HG03354 (cell line): ENCODE measurements around the gene SEZ6L.

Experiments
- ATAC-seq: cut with Tn5 transposase; IDR thresholded peaks from one replicate; pipeline ENCODE4 v1.9.1; 2021; ENCODE audit warnings: mild to moderate bottlenecking; ENCODE audit not compliant: unreplicated experiment, poor library complexity, severe bottlenecking

Gene SEZ6L

DNA sequence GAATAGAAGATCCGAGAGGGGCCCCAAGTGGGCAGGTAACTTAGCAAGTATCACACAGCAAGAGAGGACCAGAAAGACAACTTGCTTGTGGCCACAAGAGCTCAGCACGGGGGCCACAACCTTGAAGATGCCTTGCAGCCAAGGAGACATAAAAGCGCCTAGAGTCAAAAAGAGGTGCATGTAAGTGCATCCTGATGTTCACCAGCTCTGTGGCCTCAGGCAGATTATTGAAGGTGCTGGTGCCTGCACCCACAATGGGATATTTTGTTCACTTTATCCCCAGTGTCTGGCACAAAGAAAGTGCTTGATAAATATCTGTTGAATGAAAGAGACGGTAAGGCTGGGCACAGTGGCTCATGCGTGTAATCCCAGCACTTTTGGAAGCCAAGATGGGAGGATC lies 153.8 kb downstream of the SEZ6L start:
- no peak for ATAC-seq

DNA sequence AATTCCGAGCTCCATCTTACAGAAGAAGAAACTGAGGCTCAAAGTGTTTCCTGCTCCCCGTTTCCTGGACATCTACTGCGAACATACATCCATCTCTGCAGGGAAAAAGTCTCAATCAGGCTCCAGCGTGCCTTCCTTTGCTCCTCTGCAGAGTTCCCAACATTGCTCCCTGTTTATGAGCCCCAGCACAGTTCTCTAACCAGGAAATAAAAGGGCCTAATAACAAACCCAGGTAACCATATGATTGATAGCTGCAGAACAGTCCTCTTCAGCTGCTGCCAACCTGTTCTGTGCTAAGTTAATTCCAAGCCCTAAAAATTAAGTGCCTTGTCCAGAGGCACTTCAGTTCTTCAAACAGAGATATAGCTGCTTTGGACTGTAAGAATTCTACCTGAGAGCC lies 154.9 kb downstream of the SEZ6L start:
- no peak for ATAC-seq

DNA sequence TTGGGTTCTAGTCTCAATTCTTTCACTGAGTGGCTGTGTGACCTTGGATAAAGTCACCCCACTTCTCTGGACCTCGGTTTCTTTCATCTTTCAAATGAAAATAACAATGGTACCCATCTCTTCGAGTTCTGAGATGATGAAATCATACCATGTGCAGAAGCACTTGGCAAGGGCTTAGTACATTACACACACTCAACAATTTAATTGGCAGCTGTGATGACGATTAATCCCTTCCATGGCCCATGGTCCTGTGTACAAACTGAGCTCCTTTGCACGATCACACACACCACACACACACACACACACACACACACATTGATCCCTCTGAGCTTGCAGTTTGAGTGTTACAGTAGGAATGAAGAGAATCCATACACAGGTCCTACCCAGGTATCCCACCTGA lies 156.4 kb downstream of the SEZ6L start:
- no peak for ATAC-seq

DNA sequence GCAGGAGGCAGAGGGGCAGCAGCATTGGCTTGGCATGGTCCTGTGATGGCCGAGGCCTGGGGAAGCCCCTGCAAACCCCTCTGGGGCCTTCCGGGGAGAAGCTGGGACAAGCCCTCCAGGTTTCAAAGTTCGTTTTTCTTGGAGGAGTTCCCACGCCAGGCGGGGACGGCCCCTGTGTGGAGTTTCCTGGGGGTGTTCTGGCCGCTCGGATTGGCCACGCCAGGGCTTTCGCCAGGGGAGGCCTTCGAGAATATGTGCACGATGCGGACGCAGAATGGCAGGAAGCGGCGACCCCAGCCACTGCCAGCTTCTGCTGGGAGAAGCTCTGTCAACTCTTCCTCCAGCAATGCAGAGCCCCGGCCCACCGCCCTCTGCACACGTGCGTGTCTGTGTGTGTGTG lies 157.5 kb downstream of the SEZ6L start:
- no peak for ATAC-seq

DNA sequence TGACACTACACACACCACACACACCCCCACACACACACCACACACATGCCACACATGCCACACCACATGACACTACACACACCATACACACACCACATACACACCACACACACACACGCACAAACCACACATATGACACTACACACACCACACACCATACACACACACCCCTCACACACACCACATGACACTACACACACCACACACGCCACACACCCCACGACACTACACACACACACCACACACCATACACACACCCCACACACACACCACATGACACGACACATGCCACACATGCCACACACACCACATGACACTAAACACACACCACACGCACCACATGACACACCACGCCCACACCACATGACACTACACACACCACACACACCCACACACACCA lies 158.0 kb downstream of the SEZ6L start:
- no peak for ATAC-seq

DNA sequence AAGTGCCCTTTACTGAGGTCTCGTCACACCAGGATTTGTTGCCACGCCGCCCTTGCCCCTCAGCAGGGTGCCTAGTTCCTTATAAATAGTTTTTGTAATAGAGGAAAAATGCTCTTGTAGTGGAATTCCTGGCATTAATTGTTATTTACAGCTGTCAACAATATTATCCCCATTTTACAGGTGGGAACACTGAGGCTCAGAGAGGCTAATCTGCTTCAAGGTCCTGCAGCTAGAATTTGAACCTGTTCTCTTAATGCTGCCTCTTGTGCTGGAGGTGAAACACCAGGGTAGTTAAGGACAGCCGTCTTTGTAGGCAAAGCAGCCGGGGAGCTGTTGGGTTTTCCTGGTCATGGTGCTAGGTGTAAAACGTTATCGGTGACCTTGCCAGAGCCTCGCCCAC lies 159.0 kb downstream of the SEZ6L start:
- no peak for ATAC-seq

DNA sequence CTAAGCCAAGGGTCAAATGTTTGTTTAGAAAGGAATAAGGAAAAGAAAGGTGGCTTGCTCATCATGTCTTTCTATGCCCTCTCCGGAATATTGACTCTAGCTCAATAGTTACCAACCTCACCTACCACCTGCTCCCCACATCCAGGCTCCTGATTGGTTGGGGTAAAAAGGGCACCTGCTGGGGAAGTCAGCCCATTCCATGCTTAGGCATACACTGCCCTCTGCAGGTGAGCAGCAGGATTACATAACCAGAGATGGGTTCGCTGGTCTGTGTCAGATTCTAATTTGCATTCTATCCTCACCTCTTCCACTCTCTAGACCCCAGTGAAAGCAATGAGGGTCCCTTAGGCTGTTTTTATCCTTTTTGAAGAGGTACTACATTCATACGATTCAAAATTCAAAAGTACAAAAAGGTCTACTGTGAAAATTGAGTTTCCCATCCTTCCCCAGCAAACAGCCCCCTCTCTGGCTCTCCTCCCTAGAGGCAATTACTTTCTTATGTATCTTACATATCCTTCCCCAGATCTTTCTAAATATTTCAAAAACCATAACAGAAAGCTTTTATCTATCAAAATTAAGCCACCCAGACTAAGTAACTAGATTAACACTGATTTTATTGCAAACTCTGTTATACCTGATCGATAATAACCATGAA lies 161.8 kb downstream of the SEZ6L start:
- ATAC-seq = no peak

DNA sequence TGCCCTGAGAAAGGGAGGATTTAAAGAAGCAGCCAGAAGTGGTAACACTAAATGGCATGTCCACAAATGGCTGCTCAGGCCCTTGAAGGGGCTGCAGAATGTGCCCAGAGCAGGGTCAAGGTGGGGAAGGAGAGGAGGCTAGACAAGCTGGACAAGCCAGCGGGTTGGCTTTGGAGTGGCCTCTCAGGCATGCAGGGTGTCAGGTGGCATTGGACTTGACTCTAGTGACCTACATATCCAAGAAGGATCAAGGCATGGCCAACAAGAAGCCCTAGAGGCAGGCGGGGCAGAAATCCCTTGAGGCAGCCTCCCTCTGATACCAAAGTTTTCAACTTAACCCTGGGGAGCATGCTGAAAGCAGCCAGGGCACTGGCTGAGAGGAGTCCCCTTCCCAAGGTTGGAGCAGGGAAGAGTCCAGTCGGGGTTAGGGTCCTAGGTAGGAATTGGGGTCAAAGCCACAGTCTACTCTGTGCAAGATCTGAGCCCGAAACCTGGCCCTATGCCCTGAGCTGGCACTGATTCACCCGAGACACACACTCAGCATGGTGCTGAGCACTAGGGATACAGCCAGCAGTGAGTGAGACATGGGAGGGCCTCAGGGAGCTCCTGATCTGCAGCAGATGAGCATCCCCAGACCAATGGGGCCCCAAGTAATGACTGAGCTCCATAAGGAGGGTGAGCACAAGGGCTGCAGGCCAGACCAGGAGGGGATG lies 164.0 kb downstream of the SEZ6L start:
- ATAC-seq = no peak

DNA sequence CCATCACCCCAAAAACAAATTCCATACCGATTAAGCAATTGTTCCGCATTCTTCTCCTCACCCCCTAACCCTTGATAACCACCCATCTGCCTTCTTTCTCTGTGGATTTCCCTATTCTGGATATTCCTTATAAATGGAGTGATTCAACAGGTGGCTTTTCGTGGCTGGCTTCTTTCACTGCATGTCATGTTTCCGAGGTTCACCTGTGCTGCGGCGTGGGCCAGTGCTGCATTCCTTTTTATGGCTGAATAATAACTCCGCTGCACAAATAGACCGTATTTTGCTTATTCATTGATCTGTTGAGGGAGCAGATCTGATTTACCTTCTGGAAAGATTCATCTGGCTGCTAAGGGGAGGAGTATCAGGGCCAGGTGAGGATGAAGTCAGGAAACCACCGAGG lies 165.0 kb downstream of the SEZ6L start:
- no peak for ATAC-seq

DNA sequence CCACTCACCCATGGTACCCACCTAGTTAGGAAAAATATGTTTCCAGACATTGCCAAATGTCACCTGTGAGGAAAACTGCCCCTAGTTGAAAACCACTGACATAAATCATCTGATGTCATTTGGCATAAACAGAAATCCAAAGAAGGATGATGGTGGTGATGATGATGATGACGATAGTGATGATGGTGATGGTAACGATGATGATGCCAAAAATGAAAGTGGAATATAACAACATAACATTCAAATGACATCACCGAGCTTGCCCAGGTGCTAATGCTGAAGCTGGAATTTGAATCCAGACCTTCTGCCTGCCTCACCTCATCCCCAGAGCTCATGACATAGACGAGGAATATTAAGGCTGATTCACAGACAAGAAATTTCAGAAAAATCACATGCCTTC lies 167.5 kb downstream of the SEZ6L start:
- ATAC-seq = no peak

DNA sequence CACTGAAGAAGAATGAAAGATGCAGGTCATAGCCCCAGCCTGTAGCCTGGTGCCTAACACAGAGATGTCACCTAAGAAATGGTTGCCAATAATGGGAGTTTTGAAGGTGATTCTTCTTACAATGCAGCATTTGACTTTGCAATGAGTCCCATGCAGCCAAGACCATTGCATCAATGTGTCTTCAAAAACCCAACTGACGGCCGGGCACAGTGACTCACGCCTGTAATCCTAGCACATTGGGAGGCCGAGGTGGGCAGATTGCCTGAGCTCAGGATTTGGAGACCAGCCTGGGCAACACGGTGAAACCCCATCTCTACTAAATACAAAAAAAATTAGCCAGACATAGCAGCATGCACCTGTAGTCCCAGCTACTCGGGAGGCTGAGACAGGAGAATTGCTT lies 170.5 kb downstream of the SEZ6L start:
- ATAC-seq = no peak

DNA sequence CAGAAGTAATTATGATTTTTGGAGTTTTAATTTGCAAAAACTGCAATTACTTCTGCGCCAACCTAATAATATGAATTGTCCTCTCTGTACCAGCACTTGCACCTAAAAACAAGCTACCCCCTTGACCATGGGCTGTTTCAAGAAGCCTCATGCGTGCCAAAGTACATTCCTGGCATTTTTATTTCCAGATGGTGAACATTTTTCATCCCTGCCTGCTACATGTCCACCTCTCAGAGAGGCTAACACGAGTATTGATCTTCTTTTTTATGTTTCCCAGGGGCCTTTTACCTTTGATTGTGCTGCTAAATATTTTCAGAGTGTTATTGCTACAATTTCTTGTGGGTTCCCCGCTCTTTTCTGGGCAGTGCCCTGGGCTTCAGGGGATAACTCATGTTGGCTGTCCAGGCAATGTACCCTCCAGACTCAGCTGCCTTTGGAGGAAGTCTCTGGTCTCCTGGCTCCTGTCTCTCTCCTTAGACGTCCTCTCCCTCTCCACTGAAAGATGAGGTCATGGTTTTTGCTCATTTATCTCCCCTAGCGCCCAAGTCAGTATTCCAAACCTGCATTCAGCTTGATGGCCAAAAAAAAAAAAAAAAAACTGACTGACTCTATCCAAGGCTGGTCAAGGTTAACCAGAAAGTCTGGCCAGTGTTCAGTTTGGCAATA lies 173.6 kb downstream of the SEZ6L start:
- ATAC-seq = no peak

DNA sequence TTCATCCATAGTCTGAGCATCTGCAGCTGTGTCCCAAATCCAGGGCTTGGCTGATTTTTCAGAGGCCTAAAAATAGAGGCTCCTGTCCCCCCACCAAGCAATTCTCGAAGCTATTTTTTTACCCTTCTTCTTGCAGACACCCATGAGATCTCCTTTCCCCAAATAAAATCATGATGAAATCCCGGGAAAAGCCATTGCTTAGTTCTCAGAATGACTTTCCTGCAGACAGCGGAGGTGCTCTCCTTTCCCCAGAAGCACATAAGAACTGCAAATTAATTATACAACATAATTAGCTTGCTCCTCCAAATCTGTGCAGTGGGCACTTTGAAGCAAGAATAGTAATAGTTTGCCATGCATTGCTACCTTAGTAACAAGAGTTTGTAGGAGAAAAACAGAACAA lies 176.2 kb downstream of the SEZ6L start:
- no peak for ATAC-seq

DNA sequence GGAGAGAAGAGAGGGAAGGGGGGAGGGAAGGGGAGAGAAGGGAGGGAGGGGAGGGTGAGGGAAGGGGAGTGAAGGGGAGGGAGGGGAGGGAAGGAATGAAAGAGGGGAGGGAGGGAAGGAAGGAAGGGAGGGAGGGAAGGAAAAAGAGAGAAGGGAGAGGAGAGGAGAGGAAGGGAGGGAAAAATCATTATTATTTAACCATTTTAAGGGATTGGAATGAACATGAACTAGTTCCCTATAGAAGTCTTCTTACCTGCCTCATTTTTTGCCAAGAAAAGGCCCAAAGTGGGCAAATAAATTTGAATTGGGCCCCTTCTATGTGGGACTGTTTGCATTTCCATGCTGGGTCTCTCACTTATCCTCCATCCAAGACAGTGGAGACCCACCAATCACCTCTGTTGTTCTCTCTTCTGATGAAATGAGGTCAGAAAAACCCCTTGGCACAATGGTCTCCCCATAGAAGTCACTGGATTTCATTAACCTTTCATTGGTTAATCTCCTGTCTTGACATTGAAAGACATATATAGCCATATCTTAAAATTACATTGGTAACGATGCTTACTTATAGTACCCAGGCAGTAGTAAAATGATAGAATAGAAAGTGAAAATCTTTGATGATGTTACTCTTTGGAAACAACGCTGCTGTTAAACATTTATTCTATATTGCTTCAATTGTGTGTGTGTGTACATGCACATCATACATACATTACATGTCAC lies 179.7 kb downstream of the SEZ6L start:
- ATAC-seq = no peak

DNA sequence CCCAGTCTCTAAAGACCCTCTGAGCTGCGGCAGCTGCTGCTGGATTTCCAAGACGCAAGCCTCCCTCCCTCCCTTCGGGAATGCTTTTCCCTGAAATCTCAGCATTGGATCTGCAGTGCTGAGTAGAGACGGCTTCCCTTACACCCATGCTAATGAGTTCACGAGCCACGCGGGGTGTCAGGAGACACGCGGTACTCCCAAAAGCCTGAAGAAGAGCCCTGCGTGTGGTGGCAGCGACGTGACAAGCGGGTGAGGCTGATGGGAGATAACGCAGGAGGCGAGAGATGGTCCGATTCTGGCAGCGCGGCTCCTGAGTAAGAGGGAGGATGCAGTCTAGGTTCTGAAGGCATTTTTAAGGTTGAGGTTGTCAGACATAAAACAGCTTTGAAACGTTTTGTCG lies 185.4 kb downstream of the SEZ6L start:
- ATAC-seq = no peak

DNA sequence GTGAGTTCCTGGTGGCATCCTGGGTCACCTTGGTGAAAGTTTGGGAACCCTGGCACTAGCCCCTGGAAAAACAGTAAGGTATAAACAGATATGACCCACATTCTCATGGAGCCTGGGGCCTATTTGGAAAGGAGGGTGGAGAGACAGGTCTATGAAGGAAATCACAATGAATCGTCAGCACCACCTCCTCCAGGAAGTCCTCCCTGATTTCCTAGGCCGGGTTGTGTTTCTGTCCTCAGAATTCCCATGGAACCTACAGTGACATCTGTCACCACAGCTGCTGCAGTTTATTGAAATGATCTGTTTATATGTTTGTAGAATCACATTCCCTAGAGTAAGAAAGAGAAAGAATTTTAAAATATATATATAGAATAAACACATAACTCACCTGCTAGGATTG lies 188.0 kb downstream of the SEZ6L start:
- ATAC-seq = no peak

DNA sequence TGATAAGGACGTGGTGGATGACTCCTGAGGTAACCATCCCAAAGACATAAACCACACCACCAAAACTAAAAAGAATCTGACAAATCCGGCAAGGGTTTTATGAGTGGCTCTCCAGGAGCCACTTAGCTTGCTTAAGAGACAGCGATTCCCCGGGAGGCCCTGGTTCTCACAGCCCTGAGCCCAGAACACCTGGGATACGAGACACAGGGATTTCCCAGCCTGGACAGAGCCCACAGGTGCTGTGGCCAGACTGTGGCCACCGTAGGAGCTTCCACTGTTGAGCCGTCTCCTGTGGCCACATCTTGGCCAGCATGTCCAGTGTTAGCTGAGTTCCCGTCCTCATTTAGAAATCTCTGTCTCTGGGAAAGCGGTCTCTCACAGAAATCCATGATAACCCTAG lies 188.6 kb downstream of the SEZ6L start:
- ATAC-seq = no peak

DNA sequence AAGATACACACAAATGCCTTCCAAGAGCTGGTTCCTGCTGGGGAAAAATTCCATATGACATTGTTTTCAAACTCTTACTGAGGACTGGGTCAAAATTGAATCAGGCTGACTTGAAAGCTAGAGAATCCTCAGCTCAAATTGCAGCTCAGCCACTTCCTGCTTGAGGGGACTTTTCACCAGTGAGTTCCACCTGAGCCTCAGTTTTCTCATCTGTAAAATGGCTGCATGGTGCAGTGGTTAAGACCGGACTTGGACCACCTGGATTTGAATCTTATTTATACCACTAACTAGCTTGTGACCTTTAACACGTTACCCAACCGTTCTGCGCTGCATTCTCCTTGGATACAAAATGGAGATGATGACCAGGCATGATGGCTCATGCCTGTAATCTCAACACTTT lies 189.9 kb downstream of the SEZ6L start:
- ATAC-seq = no peak

DNA sequence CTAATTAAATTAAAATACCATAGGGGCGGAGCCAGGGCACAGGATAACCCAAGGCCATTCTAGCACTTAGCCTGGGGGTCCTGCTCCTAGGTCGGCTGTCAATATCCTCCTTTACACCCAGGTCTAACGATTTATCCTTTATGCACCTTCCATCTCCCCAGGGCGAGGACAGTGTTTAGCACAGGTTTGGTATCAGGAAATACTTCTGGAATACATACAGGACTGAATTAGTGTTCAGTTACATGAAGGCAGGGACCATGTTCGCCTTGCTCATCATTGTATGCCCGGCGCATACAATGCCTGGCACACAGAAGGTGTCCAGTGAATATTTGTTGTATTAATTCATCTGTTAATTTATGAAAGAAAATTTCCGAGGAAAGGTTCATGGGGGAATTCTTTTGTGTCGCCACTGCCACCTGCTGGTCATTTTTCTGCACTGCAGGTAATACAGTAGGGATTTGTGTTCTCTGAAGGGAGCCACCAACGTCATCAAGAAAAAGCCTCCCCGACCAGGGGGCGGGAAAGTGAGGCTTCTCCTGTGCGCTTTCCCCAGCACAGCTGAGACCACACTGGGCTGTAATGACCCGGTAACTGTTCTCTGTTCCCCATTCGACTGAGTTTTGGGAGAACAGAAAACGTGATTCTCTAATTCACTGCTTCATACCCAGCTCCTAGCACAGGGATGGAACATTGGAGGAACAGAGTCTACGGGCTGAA lies 191.1 kb downstream of the SEZ6L start:
- no peak for ATAC-seq

DNA sequence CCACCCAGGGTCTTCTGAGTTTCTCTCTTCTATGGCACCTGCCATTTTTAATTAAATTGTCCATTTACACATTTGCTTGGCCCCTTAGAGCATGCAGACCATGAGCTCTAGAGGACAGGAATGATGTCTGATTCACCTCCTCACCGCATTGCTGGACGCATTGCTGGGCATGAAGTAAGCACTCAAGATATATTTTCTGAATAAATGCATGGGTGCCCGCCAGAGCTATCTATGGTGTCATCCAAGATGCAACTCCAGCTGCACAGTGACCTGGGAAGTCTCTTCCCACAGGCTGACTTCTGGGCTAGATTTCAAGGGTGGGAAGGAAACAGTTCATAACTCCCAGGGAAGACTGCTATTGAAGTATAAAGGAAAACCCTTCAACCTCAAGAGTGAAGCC lies 193.2 kb downstream of the SEZ6L start:
- ATAC-seq = no peak
